Activated CD4-positive, alpha-beta T cell treated with anti-CD3 and anti-CD28 coated beads, Interleukin-2, amount 10 ng/mL, durations not matched to agents 24 days and 14 days (primary cell): ENCODE data around the gene SNAI3. TPM values are rescaled to one million over a fixed set of nuclear protein-coding genes. Genes with fewer than 3 reads are reported as not detected.
"Not testable (repeated sequence)": the region's sequence is repeated elsewhere in the genome, so short reads cannot be mapped to it uniquely, and the experiment has no call there.

Source experiments
- DNase-seq: peaks from one replicate; pipeline ENCODE4 v3.0.0; 2022
- H3K27ac Mint-ChIP-seq: one replicate; pipeline ENCODE4 v1.8.0; 2022; ENCODE audit warnings: mild to moderate bottlenecking, mixed read lengths
- H3K27me3 Mint-ChIP-seq: one replicate; pipeline ENCODE4 v1.8.0; 2022; ENCODE audit warnings: mixed read lengths
- H3K36me3 Mint-ChIP-seq: one replicate; pipeline ENCODE4 v1.8.0; 2022; ENCODE audit warnings: low read depth, mild to moderate bottlenecking, mixed read lengths
- H3K4me1 Mint-ChIP-seq: one replicate; pipeline ENCODE4 v1.8.0; 2021; ENCODE audit warnings: mixed read lengths
- H3K4me3 Mint-ChIP-seq: one replicate; pipeline ENCODE4 v1.8.0; 2022; ENCODE audit warnings: mild to moderate bottlenecking, moderate library complexity, mixed read lengths
- H3K9me3 Mint-ChIP-seq: one replicate; pipeline ENCODE4 v1.8.0; 2021; ENCODE audit warnings: mixed read lengths
- intact Hi-C: fragments of 100-400 bp; cut with micrococcal nuclease; formaldehyde crosslinking; loops from one replicate; pipeline ENCODE4 v1.15.1; 2023
- total RNA-seq: library from RNA; stranded (reverse); gene quantifications from 2 replicates; pipeline ENCODE4 v1.2.3, GENCODE V29; 2022

Gene SNAI3
- total RNA-seq, 1 donor from 2014 or later: 3.3 TPM

DNA sequence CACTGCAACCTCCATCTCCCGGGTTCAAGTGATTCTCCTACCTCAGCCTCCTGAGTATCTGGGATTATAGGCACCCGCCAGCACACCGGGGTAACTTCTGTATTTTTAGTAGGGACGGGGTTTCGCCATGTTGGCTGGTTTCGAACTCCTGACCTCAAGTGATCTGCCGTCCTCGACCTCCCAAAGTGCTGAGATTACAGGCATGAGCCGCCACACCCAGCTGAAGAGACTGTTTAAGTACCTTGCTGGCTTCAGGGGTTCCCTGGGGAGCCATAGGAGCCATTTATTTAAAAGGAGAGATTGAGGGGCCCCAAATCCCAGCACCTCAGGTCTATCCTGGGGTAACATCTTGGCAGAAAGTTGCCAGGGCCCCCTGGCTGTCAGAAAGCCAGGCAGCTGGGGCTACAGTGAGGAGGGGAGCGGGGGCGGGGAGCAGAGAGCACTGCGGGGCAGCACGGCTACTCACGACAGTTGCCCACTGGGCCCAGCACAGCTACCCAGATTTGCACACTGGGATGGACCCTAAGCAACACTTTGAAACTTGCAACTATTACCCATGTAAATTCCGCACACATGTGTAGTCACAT lies 1.6 kb downstream of the SNAI3 start:
- H3K27me3 Mint-ChIP-seq: no peaks in the 10 kb centered on the region
- intact Hi-C loops: loop anchor here (1.0 kb wide), 1 partner anchor 33 kb away; the partner anchor contains the start of gene CYBA
- DNase-seq: no peak
- peaks cover 3% of the 10 kb centered on the region for H3K36me3 Mint-ChIP-seq
- H3K4me1 Mint-ChIP-seq: peaks cover 35% of the 10 kb centered on the region
- peak overlapping the region; percentile 83 for H3K4me3 Mint-ChIP-seq
- H3K27ac Mint-ChIP-seq: no peak overlapping the region
- H3K9me3 Mint-ChIP-seq: no peaks in the 10 kb centered on the region

- no peaks in the 10 kb centered on the region for H3K27me3 Mint-ChIP-seq
- peaks cover 3% of the 10 kb centered on the region for H3K36me3 Mint-ChIP-seq
- H3K27ac Mint-ChIP-seq: peak overlapping the region; percentile 88
- H3K4me3 Mint-ChIP-seq: peak overlapping the region; percentile 77
- intact Hi-C loops: no loop called here
- H3K9me3 Mint-ChIP-seq: no peaks in the 10 kb centered on the region
- DNase-seq: peak; percentile 86
- H3K4me1 Mint-ChIP-seq: peaks cover 25% of the 10 kb centered on the region
Measured at GRCh38 chr16:88681709-88682451, 4.4 kb downstream of the SNAI3 start.

GRCh38 chr16:88681084-88681680 lies 5.1 kb downstream of the SNAI3 start:
- DNase-seq: peak; percentile 82
- peaks cover 3% of the 10 kb centered on the region for H3K36me3 Mint-ChIP-seq
- peaks cover 25% of the 10 kb centered on the region for H3K4me1 Mint-ChIP-seq
- H3K4me3 Mint-ChIP-seq: peak overlapping the region; percentile 77
- H3K27ac Mint-ChIP-seq: peak overlapping the region; percentile 88
- intact Hi-C loops: no loop called here
- H3K27me3 Mint-ChIP-seq: no peaks in the 10 kb centered on the region
- no peaks in the 10 kb centered on the region for H3K9me3 Mint-ChIP-seq

DNA sequence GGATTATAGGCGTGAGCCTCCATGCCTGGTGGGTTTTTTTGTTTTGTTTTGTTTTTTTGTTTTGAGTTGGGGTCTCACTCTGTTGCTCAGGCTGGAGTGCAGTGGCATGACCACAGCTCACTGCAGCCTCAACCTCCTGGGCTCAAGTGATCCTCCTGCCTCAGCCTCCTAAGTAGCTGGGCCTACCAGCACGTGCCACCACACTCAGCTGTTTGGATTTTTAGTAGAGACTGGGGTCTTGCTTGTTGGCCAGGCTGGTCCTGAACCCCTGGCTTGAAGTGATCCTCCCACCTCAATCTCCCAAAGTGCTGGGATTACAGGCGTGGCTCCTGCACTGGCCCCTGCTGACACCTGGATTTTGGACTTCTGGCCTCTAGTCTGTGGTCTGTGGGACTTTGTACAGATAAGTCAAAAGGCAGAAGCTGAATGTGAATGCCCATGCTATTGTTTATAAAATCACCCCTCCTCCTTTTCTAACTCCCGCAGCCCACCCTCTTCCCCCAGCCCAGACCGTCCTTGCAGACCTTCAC lies 5.7 kb downstream of the SNAI3 start:
- peak overlapping the region; percentile 77 for H3K4me3 Mint-ChIP-seq
- H3K4me1 Mint-ChIP-seq: peaks cover 25% of the 10 kb centered on the region
- H3K36me3 Mint-ChIP-seq: peaks cover 4% of the 10 kb centered on the region
- H3K27ac Mint-ChIP-seq: peak overlapping the region; percentile 88
- H3K27me3 Mint-ChIP-seq: no peaks in the 10 kb centered on the region
- DNase-seq: no peak
- intact Hi-C loops: no loop called here
- no peaks in the 10 kb centered on the region for H3K9me3 Mint-ChIP-seq

DNA sequence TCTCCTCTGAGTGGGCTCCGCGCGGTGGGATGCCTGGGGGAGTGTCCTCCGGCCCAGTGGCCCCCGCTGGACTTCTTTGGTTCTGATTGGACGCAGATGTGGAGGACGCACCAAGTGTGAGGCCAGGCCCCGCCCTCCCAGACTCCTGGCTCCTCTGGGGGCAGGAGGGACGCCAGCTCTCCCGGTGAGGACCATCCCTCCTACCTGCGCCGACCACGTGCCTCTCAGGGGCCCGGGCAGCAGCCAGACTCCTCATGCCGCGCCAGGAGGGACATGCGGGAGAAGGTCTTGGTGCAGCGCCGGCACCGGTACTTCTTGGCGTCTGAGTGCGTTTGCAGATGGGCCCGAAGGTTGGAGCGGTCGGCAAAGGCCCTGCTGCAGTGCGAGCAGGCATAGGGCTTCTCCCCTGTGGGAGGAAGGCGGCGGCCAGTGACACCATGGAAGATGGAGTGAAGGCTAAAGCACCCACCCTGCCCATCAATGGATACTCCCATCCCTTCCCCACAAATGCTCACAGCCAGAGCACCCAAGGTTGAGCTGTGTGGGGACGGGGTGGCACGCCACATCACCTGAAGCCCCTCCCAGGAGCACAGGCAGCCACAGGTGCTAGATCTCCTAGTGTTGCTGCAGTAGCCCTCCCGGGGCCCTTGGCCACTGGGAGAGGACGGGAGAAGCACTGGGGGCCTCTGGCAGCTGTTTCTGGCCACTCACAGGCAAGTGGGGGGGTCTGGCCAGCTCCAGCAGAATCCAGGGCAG lies 7.9 kb downstream of the SNAI3 start:
- no peak overlapping the region for H3K27ac Mint-ChIP-seq
- no peak for DNase-seq
- peaks cover 2% of the 10 kb centered on the region for H3K36me3 Mint-ChIP-seq
- intact Hi-C loops: no loop called here
- H3K9me3 Mint-ChIP-seq: no peaks in the 10 kb centered on the region
- H3K4me3 Mint-ChIP-seq: no peak overlapping the region
- peaks cover 16% of the 10 kb centered on the region for H3K4me1 Mint-ChIP-seq
- no peaks in the 10 kb centered on the region for H3K27me3 Mint-ChIP-seq

DNA sequence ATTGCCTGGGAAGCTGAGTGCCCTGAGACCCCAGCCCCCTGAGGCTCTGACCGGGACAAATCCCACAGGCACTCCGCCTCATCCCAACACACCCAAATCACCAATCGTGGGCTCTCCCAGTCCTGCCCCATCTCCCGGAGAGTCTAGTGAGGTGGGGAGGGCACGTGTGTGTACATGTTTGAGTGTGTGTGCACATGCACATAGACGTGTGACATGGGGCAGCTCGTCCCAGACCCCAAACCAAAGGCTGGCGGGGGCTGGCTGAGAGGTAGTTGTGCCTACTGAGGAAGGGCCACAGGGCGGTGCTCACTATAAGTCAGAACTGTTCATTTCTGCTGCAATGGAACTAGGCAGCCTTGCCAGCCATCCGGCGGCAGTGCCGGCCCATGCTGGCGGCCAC lies 8.6 kb downstream of the SNAI3 start:
- H3K4me3 Mint-ChIP-seq: no peak overlapping the region
- peaks cover 2% of the 10 kb centered on the region for H3K36me3 Mint-ChIP-seq
- intact Hi-C loops: no loop called here
- no peak overlapping the region for H3K27ac Mint-ChIP-seq
- no peaks in the 10 kb centered on the region for H3K9me3 Mint-ChIP-seq
- H3K27me3 Mint-ChIP-seq: no peaks in the 10 kb centered on the region
- H3K4me1 Mint-ChIP-seq: peaks cover 16% of the 10 kb centered on the region
- no peak for DNase-seq

- Mint-ChIP-seq H3K27ac (no peak overlapping the region), H3K4me1 (peaks cover 7% of the 10 kb centered on the region), H3K27me3 (no peaks in the 10 kb centered on the region), H3K36me3 (peaks cover 2% of the 10 kb centered on the region), H3K9me3 (no peaks in the 10 kb centered on the region), H3K4me3 (no peak overlapping the region)
- no peak for DNase-seq
- intact Hi-C loops: no loop called here
Measured at GRCh38 chr16:88676502-88677242, 9.6 kb downstream of the SNAI3 start.

DNA sequence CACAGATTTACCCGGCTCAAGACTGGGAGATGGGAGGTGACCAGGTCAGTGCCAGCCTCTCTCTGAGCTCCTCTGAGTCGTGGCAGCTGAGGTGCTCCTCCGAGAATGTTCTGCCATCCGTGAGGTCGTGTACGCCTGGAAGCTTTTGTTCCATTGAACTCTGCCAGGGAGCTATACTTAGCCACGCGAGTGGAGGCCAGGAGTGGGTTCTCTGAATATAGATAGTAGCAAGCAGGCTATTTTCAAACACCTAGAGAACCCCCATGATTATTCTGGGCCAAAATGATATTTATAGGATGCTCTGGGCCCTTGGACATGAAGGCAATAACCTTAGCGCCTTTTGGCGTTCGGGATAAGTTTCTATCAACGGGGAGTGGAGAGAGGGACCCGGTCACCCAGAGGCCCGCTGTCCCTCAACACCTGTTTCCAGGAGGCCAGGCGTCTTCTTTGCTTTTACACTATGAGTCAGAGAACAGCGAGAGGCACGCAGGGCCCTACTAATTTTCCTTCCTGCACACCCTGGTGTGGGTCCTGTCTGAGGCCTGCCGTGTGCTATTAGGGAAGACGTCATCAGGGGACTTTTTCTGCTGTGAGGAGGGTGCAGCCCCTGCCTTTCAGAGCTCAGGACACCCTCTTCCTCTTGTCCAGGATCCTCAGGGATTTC lies 12.5 kb downstream of the SNAI3 start:
- Mint-ChIP-seq H3K27me3 (no peaks in the 10 kb centered on the region), H3K9me3 (no peaks in the 10 kb centered on the region), H3K4me3 (no peak overlapping the region), H3K36me3 (peaks cover 2% of the 10 kb centered on the region), H3K4me1 (no peaks in the 10 kb centered on the region), H3K27ac (no peak overlapping the region)
- no peak for DNase-seq
- intact Hi-C loops: no loop called here

DNA sequence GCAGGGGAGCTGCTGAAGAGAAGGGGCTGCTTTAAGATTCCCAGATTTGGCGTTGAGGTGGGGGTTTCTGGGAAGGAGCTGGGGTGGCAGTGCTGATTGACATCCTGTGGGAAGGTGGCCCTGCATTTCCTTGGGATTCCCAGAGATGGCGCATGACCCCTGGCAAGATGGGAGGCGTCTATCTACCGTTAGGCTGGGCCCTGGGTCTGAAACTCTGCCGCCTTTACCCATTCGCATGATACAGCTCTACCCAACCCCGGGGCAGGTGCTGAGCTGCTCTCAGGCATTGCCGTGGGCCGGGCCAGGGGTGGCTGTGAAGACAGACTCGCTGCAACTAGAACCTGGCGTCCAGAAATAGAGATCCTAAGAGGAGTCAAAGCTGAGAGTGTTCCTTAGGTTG lies 13.5 kb downstream of the SNAI3 start:
- no peak for DNase-seq
- Mint-ChIP-seq H3K9me3 (no peaks in the 10 kb centered on the region), H3K27me3 (no peaks in the 10 kb centered on the region)

DNA sequence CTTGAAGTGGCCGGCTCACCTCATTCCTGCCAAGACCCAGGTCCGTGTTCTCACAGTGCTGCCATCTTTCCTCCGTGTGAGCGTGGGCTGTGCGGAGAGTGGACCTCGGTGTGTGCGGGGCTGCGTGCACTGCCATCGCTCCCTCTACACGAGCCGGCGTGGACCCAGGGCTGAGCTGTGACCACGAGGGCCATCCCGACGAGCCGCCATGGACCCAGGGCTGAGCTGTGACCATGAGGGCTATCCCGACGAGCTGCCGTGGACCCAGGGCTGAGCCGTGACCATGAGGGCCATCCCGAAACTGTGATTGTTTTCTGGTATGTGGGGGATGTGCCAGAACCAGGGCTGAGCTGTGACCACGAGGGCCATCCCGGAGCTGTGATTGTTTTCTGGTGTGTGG lies 14.5 kb downstream of the SNAI3 start:
- no peaks in the 10 kb centered on the region for H3K4me1 Mint-ChIP-seq
- no peak for DNase-seq
- no peak overlapping the region for H3K27ac Mint-ChIP-seq
- H3K27me3 Mint-ChIP-seq: no peaks in the 10 kb centered on the region
- H3K9me3 Mint-ChIP-seq: no peaks in the 10 kb centered on the region
- H3K36me3 Mint-ChIP-seq: peaks cover 9% of the 10 kb centered on the region
- H3K4me3 Mint-ChIP-seq: no peak overlapping the region
- intact Hi-C loops: no loop called here

More for the DNA sequence above, 13.5 kb downstream of the SNAI3 start:
- intact Hi-C loops: no loop called here
- Mint-ChIP-seq H3K4me3 (no peak overlapping the region), H3K36me3 (peaks cover 8% of the 10 kb centered on the region), H3K4me1 (no peaks in the 10 kb centered on the region), H3K27ac (no peak overlapping the region)

GRCh38 chr16:88669980-88670379 lies 16.3 kb downstream of the SNAI3 start:
- intact Hi-C loops: loop anchor here (10.0 kb wide), 1 partner anchor 215 kb away; the partner anchor contains the start of gene ZFPM1
- peaks cover 2% of the 10 kb centered on the region for H3K4me1 Mint-ChIP-seq
- no peaks in the 10 kb centered on the region for H3K27me3 Mint-ChIP-seq
- no peak overlapping the region for H3K4me3 Mint-ChIP-seq
- H3K36me3 Mint-ChIP-seq: peaks cover 13% of the 10 kb centered on the region
- H3K27ac Mint-ChIP-seq: no peak overlapping the region
- DNase-seq: no peak
- H3K9me3 Mint-ChIP-seq: no peaks in the 10 kb centered on the region

GRCh38 chr16:88669493-88669892 lies 16.8 kb downstream of the SNAI3 start:
- not testable (repeated sequence) for H3K27ac Mint-ChIP-seq, DNase-seq, H3K9me3 Mint-ChIP-seq, H3K4me3 Mint-ChIP-seq, H3K4me1 Mint-ChIP-seq, H3K27me3 Mint-ChIP-seq
- peaks cover 14% of the 10 kb centered on the region for H3K36me3 Mint-ChIP-seq
- intact Hi-C loops: loop anchor here (10.0 kb wide), 1 partner anchor 215 kb away; the partner anchor contains the start of gene ZFPM1
